Measurements from ENCODE around the gene OLA1.

Gene OLA1

GRCh38 chr2:174121175-174121574 lies 127.2 kb downstream of the OLA1 start:
- no peak for DNase-seq (ENCODE audit: low spot score)

DNA sequence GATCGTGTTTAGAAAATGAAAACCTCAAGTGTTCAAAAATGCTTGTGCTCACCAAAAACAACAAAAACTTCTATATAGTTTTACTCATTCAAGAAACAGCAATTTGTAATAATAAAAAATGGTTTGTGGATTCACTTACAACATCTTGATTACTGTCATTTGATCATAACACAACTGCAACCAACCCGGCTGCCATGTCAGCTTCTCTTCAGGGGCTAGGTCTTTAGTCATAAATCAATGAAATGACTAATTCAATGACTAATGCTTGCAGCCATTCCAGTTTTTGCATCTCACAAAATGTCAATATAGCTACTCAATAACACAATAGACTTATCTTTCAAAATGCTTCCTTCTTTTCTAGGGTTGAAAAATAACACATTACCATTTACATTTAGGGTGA lies 128.0 kb downstream of the OLA1 start:
- no peak for DNase-seq (ENCODE audit: low spot score)

GRCh38 chr2:174117951-174118930 lies 130.1 kb downstream of the OLA1 start:
- no peak for DNase-seq (ENCODE audit: low spot score)

- no peak for DNase-seq (ENCODE audit: low spot score)
Measured at GRCh38 chr2:174112073-174112472, 136.3 kb downstream of the OLA1 start.

DNA sequence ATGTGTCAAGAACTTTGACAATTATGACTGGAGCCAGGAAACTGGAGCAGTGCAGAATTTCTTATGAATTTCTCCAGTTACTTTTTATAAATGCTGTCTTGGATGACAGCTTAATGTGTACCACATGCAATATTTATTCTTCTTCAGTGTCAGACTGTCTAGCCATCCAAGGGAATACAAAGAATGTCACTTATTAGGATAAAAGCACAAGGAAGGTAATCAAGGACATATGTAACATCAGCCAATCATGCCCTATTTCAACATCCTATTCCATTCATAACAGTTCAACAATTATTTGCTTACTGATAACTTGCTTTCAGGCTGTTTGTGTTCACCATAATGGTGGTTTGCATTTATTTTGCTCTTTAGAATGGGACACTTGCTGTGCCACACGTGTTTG lies 139.8 kb downstream of the OLA1 start:
- no peak for DNase-seq (ENCODE audit: low spot score)

GRCh38 chr2:174106736-174107135 lies 141.6 kb downstream of the OLA1 start:
- no peak for DNase-seq (ENCODE audit: low spot score)

- no peak for DNase-seq (ENCODE audit: low spot score)
Measured at GRCh38 chr2:174094542-174094941, 153.8 kb downstream of the OLA1 start.

DNA sequence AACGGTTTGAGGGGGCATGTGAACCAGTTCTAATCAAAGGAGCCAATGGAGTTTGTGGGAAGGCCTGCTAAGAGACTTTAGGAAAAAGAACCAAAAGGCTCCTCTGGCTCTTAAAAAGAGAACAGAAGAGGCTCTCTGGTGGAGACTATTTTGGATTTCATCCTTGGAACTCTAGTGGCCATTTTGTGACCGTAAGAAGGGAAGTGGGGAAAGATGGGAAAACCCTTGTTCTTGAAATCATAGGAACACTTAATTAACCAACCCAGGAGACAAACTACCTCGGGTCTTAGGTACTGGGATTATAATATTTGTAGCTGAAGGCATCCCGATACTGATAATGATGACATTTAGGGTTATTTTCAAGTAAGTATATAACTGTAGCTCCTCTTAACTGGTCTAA lies 157.9 kb downstream of the OLA1 start:
- DNase-seq (ENCODE audit: low spot score) = no peak

- no peak for DNase-seq (ENCODE audit: low spot score)
Measured at GRCh38 chr2:174088706-174089460, 159.4 kb downstream of the OLA1 start.

GRCh38 chr2:174086708-174087107 lies 161.6 kb downstream of the OLA1 start:
- no peak for DNase-seq (ENCODE audit: low spot score)

DNA sequence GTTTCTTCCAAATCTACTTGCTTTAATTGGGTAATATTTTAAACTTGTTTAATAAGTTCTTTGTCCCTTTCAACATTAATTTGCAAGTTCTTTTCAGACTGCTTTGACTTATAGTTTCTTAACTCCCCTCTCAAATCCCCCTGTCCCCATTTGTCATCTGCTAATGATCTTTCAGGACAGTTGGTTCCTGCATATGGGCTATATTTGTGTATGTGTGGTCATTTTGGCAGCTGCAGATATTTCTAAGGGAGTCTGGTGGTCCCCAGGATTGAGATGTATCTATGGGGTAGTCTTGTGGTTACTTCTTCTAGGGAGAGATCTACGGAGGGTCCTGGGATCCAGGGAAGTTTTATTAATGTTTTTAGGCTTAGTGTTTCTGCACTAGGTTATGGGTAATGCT lies 162.6 kb downstream of the OLA1 start:
- no peak for DNase-seq (ENCODE audit: low spot score)

GRCh38 chr2:174083843-174084458 lies 164.4 kb downstream of the OLA1 start:
- DNase-seq (ENCODE audit: low spot score) = no peak

GRCh38 chr2:174080672-174081121 lies 167.6 kb downstream of the OLA1 start:
- DNase-seq (ENCODE audit: low spot score) = no peak

GRCh38 chr2:174078275-174078674 lies 170.1 kb downstream of the OLA1 start:
- no peak for DNase-seq (ENCODE audit: low spot score)

DNA sequence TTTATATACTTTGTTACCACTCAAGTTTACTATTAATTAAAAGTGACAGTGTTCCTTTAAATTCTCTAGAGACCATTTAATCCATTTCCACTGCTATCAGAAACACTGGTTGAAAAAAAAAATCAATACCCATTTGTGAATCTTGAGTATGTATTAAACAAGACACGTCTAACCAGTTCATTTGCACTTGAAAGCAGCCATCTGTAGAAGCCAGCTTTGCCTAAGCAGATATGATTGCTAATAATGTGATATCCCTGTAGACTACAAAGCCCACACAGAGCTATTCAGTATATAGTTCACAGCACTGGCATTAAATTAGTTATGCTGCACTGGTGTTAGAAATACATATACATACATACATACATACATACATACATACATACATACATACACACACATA lies 171.4 kb downstream of the OLA1 start:
- no peak for DNase-seq (ENCODE audit: low spot score)

- DNase-seq (ENCODE audit: low spot score) = no peak
Measured at GRCh38 chr2:174076040-174076439, 172.3 kb downstream of the OLA1 start.

GRCh38 chr2:174074831-174075230 lies 173.5 kb downstream of the OLA1 start:
- DNase-seq (ENCODE audit: low spot score) = no peak

DNA sequence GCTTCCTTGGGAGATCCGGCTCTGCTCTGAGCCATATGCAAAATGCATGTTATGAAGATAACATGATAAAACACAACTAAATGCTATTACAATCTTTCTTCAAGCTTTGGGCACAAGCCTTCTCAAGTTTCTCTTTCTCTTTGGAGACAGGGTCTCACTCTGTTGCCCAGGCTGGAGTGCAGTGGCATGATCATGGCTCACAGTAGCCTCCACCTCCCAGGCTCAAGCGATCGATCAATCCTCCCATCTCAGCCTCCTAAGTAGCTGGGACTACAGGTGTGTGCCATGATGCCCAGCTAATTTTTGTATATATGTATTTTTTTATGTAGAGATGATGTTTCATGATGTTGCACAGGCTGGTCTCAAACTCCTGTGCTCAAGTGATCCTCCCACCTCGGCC lies 175.5 kb downstream of the OLA1 start:
- DNase-seq (ENCODE audit: low spot score) = no peak

DNA sequence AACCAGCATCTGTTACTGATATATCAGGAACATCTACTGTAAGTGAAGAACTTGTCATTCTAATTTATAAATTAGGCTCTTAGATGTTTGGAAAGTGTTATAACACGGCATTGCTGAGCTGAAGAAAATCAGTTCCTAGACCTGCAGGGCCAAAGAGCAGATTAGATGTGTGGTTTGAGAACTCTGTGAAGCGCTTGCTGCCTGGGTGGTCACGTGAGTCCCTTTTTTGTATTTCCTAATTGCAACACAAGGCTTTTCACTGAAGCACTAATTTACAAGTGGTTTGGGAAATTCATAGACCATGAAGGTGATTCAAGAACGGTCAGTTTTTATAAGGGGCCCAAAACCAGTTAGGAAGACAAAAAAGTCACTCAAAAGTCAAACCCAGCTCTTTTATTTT lies 176.3 kb downstream of the OLA1 start:
- DNase-seq (ENCODE audit: low spot score) = no peak

- no peak for DNase-seq (ENCODE audit: low spot score)
Measured at GRCh38 chr2:174071321-174071720, 177.0 kb downstream of the OLA1 start.

- no peak for DNase-seq (ENCODE audit: low spot score)
Measured at GRCh38 chr2:174070281-174070680, 178.1 kb downstream of the OLA1 start.

- no peak for DNase-seq (ENCODE audit: low spot score)
Measured at GRCh38 chr2:174067815-174068214, 180.5 kb downstream of the OLA1 start.

- no peak for DNase-seq (ENCODE audit: low spot score)
Measured at GRCh38 chr2:174066871-174067270, 181.5 kb downstream of the OLA1 start.
